Measurements from ENCODE around the gene VPS41. TPM values are rescaled to one million over a fixed set of nuclear protein-coding genes. Genes with fewer than 3 reads are reported as not detected.

VPS41 gene
- total RNA-seq, 3 donors from 2014 or later (not counting 1 experiment from before 2014, with no cell fraction given): 67.3 to 81.8 (median 78.9) TPM

GRCh38 chr7:38883706-38884105, 25.3 kb downstream of the VPS41 start:
- Mint-ChIP-seq H3K4me3 (no peak overlapping the region), H3K27ac (no peak overlapping the region), H3K9me3 (no peaks in the 10 kb centered on the region), H3K4me1 (peaks cover 50 to 68% of the 10 kb centered on the region in 2 donors), H3K36me3 (no peaks in the 10 kb centered on the region), H3K27me3 (ENCODE audit: low read depth in 2 of 2) (no peaks in the 10 kb centered on the region)
- DNase-seq: no peak
- Histone ChIP-seq H3K27ac (ENCODE audit: low read length) (no peak overlapping the region), H3K4me3 (ENCODE audit: low read length) (no peak overlapping the region), H3K9me3 (ENCODE audit: control insufficient read depth, insufficient read depth, low read length) (no peaks in the 10 kb centered on the region), H3K36me3 (ENCODE audit: control insufficient read depth, insufficient read depth, low read length) (no peaks in the 10 kb centered on the region), H3K27me3 (ENCODE audit: control insufficient read depth, insufficient read depth, low read length) (no peaks in the 10 kb centered on the region), H3K4me1 (ENCODE audit: control insufficient read depth, insufficient read depth, low read length) (peaks cover 4% of the 10 kb centered on the region)
- TF ChIP-seq, protein P1, sequence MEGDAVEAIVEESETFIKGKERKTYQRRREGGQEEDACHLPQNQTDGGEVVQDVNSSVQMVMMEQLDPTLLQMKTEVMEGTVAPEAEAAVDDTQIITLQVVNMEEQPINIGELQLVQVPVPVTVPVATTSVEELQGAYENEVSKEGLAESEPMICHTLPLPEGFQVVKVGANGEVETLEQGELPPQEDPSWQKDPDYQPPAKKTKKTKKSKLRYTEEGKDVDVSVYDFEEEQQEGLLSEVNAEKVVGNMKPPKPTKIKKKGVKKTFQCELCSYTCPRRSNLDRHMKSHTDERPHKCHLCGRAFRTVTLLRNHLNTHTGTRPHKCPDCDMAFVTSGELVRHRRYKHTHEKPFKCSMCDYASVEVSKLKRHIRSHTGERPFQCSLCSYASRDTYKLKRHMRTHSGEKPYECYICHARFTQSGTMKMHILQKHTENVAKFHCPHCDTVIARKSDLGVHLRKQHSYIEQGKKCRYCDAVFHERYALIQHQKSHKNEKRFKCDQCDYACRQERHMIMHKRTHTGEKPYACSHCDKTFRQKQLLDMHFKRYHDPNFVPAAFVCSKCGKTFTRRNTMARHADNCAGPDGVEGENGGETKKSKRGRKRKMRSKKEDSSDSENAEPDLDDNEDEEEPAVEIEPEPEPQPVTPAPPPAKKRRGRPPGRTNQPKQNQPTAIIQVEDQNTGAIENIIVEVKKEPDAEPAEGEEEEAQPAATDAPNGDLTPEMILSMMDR (IDR thresholded peaks at IDR 0.05): no peak
- no CpG with 5 or more reads among the region's 1 CpG for WGBS (ENCODE audit: insufficient coverage)
- intact Hi-C loops (cut with micrococcal nuclease): no loop called here
- ATAC-seq: no peak

GRCh38 chr7:38881947-38882684, 26.9 kb downstream of the VPS41 start:
- H3K4me3 Mint-ChIP-seq: no peak overlapping the region
- intact Hi-C loops (cut with micrococcal nuclease): no loop called here

DNA sequence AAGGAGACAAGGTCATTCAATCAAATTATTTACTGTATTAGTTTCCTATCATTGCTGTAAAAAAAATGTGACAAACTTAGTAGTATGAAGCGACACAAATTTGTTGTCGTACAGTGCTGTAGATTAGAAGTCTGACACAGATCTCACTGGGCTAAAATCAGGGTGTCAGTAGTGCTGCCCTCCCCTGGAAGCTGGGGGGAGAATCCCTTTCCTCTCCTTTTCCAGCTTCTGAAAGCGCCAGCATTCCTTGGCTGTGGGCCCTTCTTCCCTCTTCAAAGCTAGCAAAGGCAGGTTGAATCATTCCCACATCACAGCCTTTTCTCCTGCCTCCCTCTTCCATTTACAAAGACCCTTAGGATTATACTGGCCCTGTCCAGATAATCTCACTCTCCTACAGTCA, 28.0 kb downstream of the VPS41 start:
- Histone ChIP-seq H3K4me1 (ENCODE audit: control insufficient read depth, insufficient read depth, low read length) (peaks cover 4% of the 10 kb centered on the region), H3K36me3 (ENCODE audit: control insufficient read depth, insufficient read depth, low read length) (no peaks in the 10 kb centered on the region), H3K27me3 (ENCODE audit: control insufficient read depth, insufficient read depth, low read length) (no peaks in the 10 kb centered on the region), H3K4me3 (ENCODE audit: low read length) (no peak overlapping the region), H3K27ac (ENCODE audit: low read length) (no peak overlapping the region), H3K9me3 (ENCODE audit: control insufficient read depth, insufficient read depth, low read length) (no peaks in the 10 kb centered on the region)
- 98% methylated on average over 3 of the region's 3 CpGs for WGBS (ENCODE audit: insufficient coverage)
- intact Hi-C loops (cut with micrococcal nuclease): no loop called here
- Mint-ChIP-seq H3K27ac (peak overlapping the region; percentile 63 to 80), H3K9me3 (no peaks in the 10 kb centered on the region), H3K36me3 (no peaks in the 10 kb centered on the region), H3K4me3 (no peak overlapping the region), H3K4me1 (peaks cover 48 to 55% of the 10 kb centered on the region in 2 donors), H3K27me3 (ENCODE audit: low read depth in 2 of 2) (no peaks in the 10 kb centered on the region)
- DNase-seq (no peak), ATAC-seq (no peak)
- TF ChIP-seq, protein P1 (IDR thresholded peaks at IDR 0.05): no peak

More at GRCh38 chr7:38881947-38882684, 26.9 kb downstream of the VPS41 start:
- H3K36me3 ChIP-seq (ENCODE audit: control insufficient read depth, insufficient read depth, low read length): no peaks in the 10 kb centered on the region
- Mint-ChIP-seq H3K9me3 (no peaks in the 10 kb centered on the region), H3K36me3 (no peaks in the 10 kb centered on the region), H3K4me1 (peaks cover 46 to 62% of the 10 kb centered on the region in 2 donors), H3K27me3 (ENCODE audit: low read depth in 2 of 2) (no peaks in the 10 kb centered on the region), H3K27ac (peak overlapping the region in 1 of 2 donors; percentile 23)
- ATAC-seq (no peak), DNase-seq (no peak)
- H3K27me3 ChIP-seq (ENCODE audit: control insufficient read depth, insufficient read depth, low read length): no peaks in the 10 kb centered on the region
- H3K4me1 ChIP-seq (ENCODE audit: control insufficient read depth, insufficient read depth, low read length): peaks cover 4% of the 10 kb centered on the region
- TF ChIP-seq, protein P1 (IDR thresholded peaks at IDR 0.05): no peak
- WGBS (ENCODE audit: insufficient coverage): 71% methylated on average over 2 of the region's 2 CpGs
- no peaks in the 10 kb centered on the region for H3K9me3 ChIP-seq (ENCODE audit: control insufficient read depth, insufficient read depth, low read length)
- H3K27ac ChIP-seq (ENCODE audit: low read length): no peak overlapping the region
- H3K4me3 ChIP-seq (ENCODE audit: low read length): no peak overlapping the region

Measured in natural killer cell (primary cell).